Measurements from ENCODE around the gene NFIA.

Gene NFIA

DNA sequence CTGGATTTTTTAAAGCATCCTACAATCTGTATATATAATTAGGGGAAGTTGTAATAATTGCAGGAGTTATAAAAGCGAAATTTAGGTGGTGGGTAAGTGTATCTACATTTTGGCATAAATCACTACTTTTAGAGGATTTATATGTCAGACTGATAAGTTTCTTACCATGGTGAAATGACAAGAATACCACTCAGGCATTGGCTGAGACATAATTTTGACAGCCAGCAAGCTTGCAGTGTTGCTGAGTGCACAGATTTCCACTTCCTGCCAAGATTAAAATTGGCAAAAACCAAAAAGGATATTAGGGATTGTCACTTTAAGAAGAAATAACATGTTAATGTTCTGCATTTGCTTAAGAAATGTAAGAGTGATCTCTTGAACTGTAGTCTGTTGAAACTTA lies 28.2 kb downstream of the NFIA start:
- Histone ChIP-seq H3K4me3 (ENCODE audit: low read depth, low read length) (no peak overlapping the region), H2BK5ac (ENCODE audit: low read depth, low read length, poor library complexity) (no peak overlapping the region), H3K23ac (ENCODE audit: low read length) (no peak overlapping the region), H4K8ac (ENCODE audit: low read depth, low read length) (no peak overlapping the region), H3K4me1 (ENCODE audit: control insufficient read depth in 1 of 2, insufficient read depth in 2 of 2, low read length in 2 of 2) (no peaks in the 10 kb centered on the region), H3K18ac (ENCODE audit: low read length) (no peak overlapping the region), H3K79me1 (ENCODE audit: low read length) (no peaks in the 10 kb centered on the region), H2AFZ (ENCODE audit: insufficient read depth, low read length, poor library complexity) (no peak overlapping the region), H3K14ac (ENCODE audit: low read length) (no peak overlapping the region), H4K12ac (ENCODE audit: low read depth, low read length) (no peak overlapping the region), H3K4me2 (ENCODE audit: low read length) (no peak overlapping the region), H2AK5ac (ENCODE audit: low read length) (no peak overlapping the region), H3K79me2 (ENCODE audit: control insufficient read depth, insufficient read depth, low read length, poor library complexity) (no peaks in the 10 kb centered on the region), H3K4ac (ENCODE audit: low read depth, low read length) (no peak overlapping the region), H4K91ac (ENCODE audit: low read depth, low read length) (no peak overlapping the region), H3K27ac (ENCODE audit: low read depth, low read length) (no peak overlapping the region), H3K27me3 (ENCODE audit: insufficient read depth, low read length) (no peaks in the 10 kb centered on the region), H3K36me3 (ENCODE audit: control insufficient read depth in 1 of 2, insufficient read depth in 2 of 2, low read length in 2 of 2) (no peaks in the 10 kb centered on the region), H3K9ac (ENCODE audit: low read length) (no peak overlapping the region), H2BK120ac (ENCODE audit: insufficient read depth, low read length, poor library complexity) (no peak overlapping the region), H3K9me3 (ENCODE audit: insufficient read depth, low read depth, low read length) (no peaks in the 10 kb centered on the region), H2BK12ac (ENCODE audit: low read length) (no peak overlapping the region)
- no peak for DNase-seq
- WGBS (ENCODE audit: extremely low coverage, insufficient coverage, insufficient read length), result no CpG with 5 or more reads among the region's 1 CpG

- Histone ChIP-seq H3K4me2 (ENCODE audit: low read length) (no peak overlapping the region), H3K36me3 (ENCODE audit: control insufficient read depth in 1 of 2, insufficient read depth in 2 of 2, low read length in 2 of 2) (no peaks in the 10 kb centered on the region), H3K18ac (ENCODE audit: low read length) (no peak overlapping the region), H3K27ac (ENCODE audit: low read depth, low read length) (no peak overlapping the region), H2BK12ac (ENCODE audit: low read length) (no peak overlapping the region), H4K8ac (ENCODE audit: low read depth, low read length) (no peak overlapping the region), H2AFZ (ENCODE audit: insufficient read depth, low read length, poor library complexity) (no peak overlapping the region), H3K79me2 (ENCODE audit: control insufficient read depth, insufficient read depth, low read length, poor library complexity) (no peaks in the 10 kb centered on the region), H3K79me1 (ENCODE audit: low read length) (no peaks in the 10 kb centered on the region), H3K9me3 (ENCODE audit: insufficient read depth, low read depth, low read length) (no peaks in the 10 kb centered on the region), H3K4ac (ENCODE audit: low read depth, low read length) (no peak overlapping the region), H3K27me3 (ENCODE audit: insufficient read depth, low read length) (no peaks in the 10 kb centered on the region), H2BK120ac (ENCODE audit: insufficient read depth, low read length, poor library complexity) (no peak overlapping the region), H3K9ac (ENCODE audit: low read length) (no peak overlapping the region), H4K12ac (ENCODE audit: low read depth, low read length) (no peak overlapping the region), H3K14ac (ENCODE audit: low read length) (no peak overlapping the region), H2BK5ac (ENCODE audit: low read depth, low read length, poor library complexity) (no peak overlapping the region), H4K91ac (ENCODE audit: low read depth, low read length) (no peak overlapping the region), H3K4me1 (ENCODE audit: control insufficient read depth in 1 of 2, insufficient read depth in 2 of 2, low read length in 2 of 2) (no peaks in the 10 kb centered on the region), H3K23ac (ENCODE audit: low read length) (no peak overlapping the region), H2AK5ac (ENCODE audit: low read length) (no peak overlapping the region), H3K4me3 (ENCODE audit: low read depth, low read length) (no peak overlapping the region)
- no CpG with 5 or more reads among the region's 3 CpGs for WGBS (ENCODE audit: extremely low coverage, insufficient coverage, insufficient read length)
- no peak for DNase-seq
Measured at GRCh38 chr1:61111084-61112004, 29.0 kb downstream of the NFIA start.

- WGBS (ENCODE audit: extremely low coverage, insufficient coverage, insufficient read length), result no CpG with 5 or more reads among the region's 3 CpGs
- DNase-seq, result no peak
Measured at GRCh38 chr1:61114178-61114870, 32.0 kb downstream of the NFIA start.

GRCh38 chr1:61115436-61115835 lies 33.1 kb downstream of the NFIA start:
- H3K4me1 ChIP-seq (ENCODE audit: control insufficient read depth in 1 of 2, insufficient read depth in 2 of 2, low read length in 2 of 2), result no peaks in the 10 kb centered on the region
- no peaks in the 10 kb centered on the region for H3K9me3 ChIP-seq (ENCODE audit: insufficient read depth, low read depth, low read length)
- no peak overlapping the region for H4K91ac ChIP-seq (ENCODE audit: low read depth, low read length)
- no peaks in the 10 kb centered on the region for H3K79me2 ChIP-seq (ENCODE audit: control insufficient read depth, insufficient read depth, low read length, poor library complexity)
- no peak overlapping the region for H3K9ac ChIP-seq (ENCODE audit: low read length)
- no peaks in the 10 kb centered on the region for H3K79me1 ChIP-seq (ENCODE audit: low read length)
- no CpG with 5 or more reads among the region's 7 CpGs for WGBS (ENCODE audit: extremely low coverage, insufficient coverage, insufficient read length)
- H2AFZ ChIP-seq (ENCODE audit: insufficient read depth, low read length, poor library complexity), result no peak overlapping the region
- no peak overlapping the region for H4K12ac ChIP-seq (ENCODE audit: low read depth, low read length)
- no peak overlapping the region for H3K4me2 ChIP-seq (ENCODE audit: low read length)
- H3K27ac ChIP-seq (ENCODE audit: low read depth, low read length), result no peak overlapping the region
- H2BK12ac ChIP-seq (ENCODE audit: low read length), result no peak overlapping the region
- no peak overlapping the region for H3K14ac ChIP-seq (ENCODE audit: low read length)
- no peaks in the 10 kb centered on the region for H3K36me3 ChIP-seq (ENCODE audit: control insufficient read depth in 1 of 2, insufficient read depth in 2 of 2, low read length in 2 of 2)
- H3K4me3 ChIP-seq (ENCODE audit: low read depth, low read length), result no peak overlapping the region
- no peak overlapping the region for H3K23ac ChIP-seq (ENCODE audit: low read length)
- H2BK5ac ChIP-seq (ENCODE audit: low read depth, low read length, poor library complexity), result no peak overlapping the region
- H2BK120ac ChIP-seq (ENCODE audit: insufficient read depth, low read length, poor library complexity), result no peak overlapping the region
- H3K4ac ChIP-seq (ENCODE audit: low read depth, low read length), result no peak overlapping the region
- no peak overlapping the region for H4K8ac ChIP-seq (ENCODE audit: low read depth, low read length)
- no peak overlapping the region for H3K18ac ChIP-seq (ENCODE audit: low read length)
- no peaks in the 10 kb centered on the region for H3K27me3 ChIP-seq (ENCODE audit: insufficient read depth, low read length)
- H2AK5ac ChIP-seq (ENCODE audit: low read length), result no peak overlapping the region
- DNase-seq, result no peak

More at GRCh38 chr1:61114178-61114870, 32.0 kb downstream of the NFIA start:
- Histone ChIP-seq H4K12ac (ENCODE audit: low read depth, low read length) (no peak overlapping the region), H3K36me3 (ENCODE audit: control insufficient read depth in 1 of 2, insufficient read depth in 2 of 2, low read length in 2 of 2) (no peaks in the 10 kb centered on the region), H2AK5ac (ENCODE audit: low read length) (no peak overlapping the region), H3K79me2 (ENCODE audit: control insufficient read depth, insufficient read depth, low read length, poor library complexity) (no peaks in the 10 kb centered on the region), H2BK5ac (ENCODE audit: low read depth, low read length, poor library complexity) (no peak overlapping the region), H3K23ac (ENCODE audit: low read length) (no peak overlapping the region), H3K27me3 (ENCODE audit: insufficient read depth, low read length) (no peaks in the 10 kb centered on the region), H4K8ac (ENCODE audit: low read depth, low read length) (no peak overlapping the region), H2AFZ (ENCODE audit: insufficient read depth, low read length, poor library complexity) (no peak overlapping the region), H3K4me1 (ENCODE audit: control insufficient read depth in 1 of 2, insufficient read depth in 2 of 2, low read length in 2 of 2) (no peaks in the 10 kb centered on the region), H3K4ac (ENCODE audit: low read depth, low read length) (no peak overlapping the region), H2BK12ac (ENCODE audit: low read length) (no peak overlapping the region), H3K9ac (ENCODE audit: low read length) (no peak overlapping the region), H3K27ac (ENCODE audit: low read depth, low read length) (no peak overlapping the region), H4K91ac (ENCODE audit: low read depth, low read length) (no peak overlapping the region), H3K14ac (ENCODE audit: low read length) (no peak overlapping the region), H3K18ac (ENCODE audit: low read length) (no peak overlapping the region), H2BK120ac (ENCODE audit: insufficient read depth, low read length, poor library complexity) (no peak overlapping the region), H3K79me1 (ENCODE audit: low read length) (no peaks in the 10 kb centered on the region), H3K4me2 (ENCODE audit: low read length) (no peak overlapping the region), H3K4me3 (ENCODE audit: low read depth, low read length) (no peak overlapping the region), H3K9me3 (ENCODE audit: insufficient read depth, low read depth, low read length) (no peaks in the 10 kb centered on the region)

All from trophoblast cell (in vitro differentiated cells and primary cell).